Breast epithelium (tissue), 3 donors: ENCODE data around the gene CCDC183.

ENCODE experiments used
- CTCF ChIP-seq, 3 donors: fragments of 450-650 bp; IDR thresholded peaks; one replicate each; pipeline ENCODE4 v1.5.1; 2016 to 2017; ENCODE audit warnings: antibody characterized with exemption in 3 of 3, mild to moderate bottlenecking in 3 of 3, moderate library complexity in 3 of 3
- POLR2A ChIP-seq: fragments of 450-650 bp; IDR thresholded peaks from one replicate; pipeline ENCODE4 v1.6.1; 2016; ENCODE audit warnings: antibody characterized with exemption, mild to moderate bottlenecking, moderate library complexity
- POLR2AphosphoS5 ChIP-seq, 3 donors: sonication (generic); formaldehyde crosslinking; IDR thresholded peaks; one replicate each; pipeline ENCODE4 v1.6.1; 2017; ENCODE audit warnings: antibody characterized with exemption in 3 of 3

- TF ChIP-seq CTCF (IDR thresholded peaks at IDR 0.05), result peak; percentile 91 to 97 (median 92)
- TF ChIP-seq POLR2AphosphoS5 (IDR thresholded peaks at IDR 0.05), result peak; percentile 8 to 48 (median 43)
- no peak for TF ChIP-seq POLR2A
Observed at GRCh38 chr9:136791516-136792276, 4.4 kb upstream of the CCDC183 start.
